Smooth muscle cell (in vitro differentiated cells): Measurements from ENCODE around the gene MGAM2. TPM values are rescaled to one million over a fixed set of nuclear protein-coding genes. Genes with fewer than 3 reads are reported as not detected.
A peak's percentile ranks its signal among the peaks of the same experiment; 100 is the strongest.

ENCODE experiments used
- DNase-seq: peaks from one replicate; lab custom pipeline; 2025; ENCODE audit not compliant: unreplicated experiment; lab: John Stamatoyannopoulos, UW
- H2AFZ ChIP-seq: fragments of 200-600 bp; sonication (generic); 2 replicates; pipeline ENCODE4 v1.6.0; 2016; ENCODE audit warnings: antibody characterized with exemption, low read depth, mild to moderate bottlenecking
- H3F3A ChIP-seq: fragments of 200-600 bp; sonication (generic); 2 replicates; pipeline ENCODE4 v1.6.0; 2017; ENCODE audit warnings: antibody characterized with exemption, low read depth
- H3K27ac ChIP-seq: fragments of 200-600 bp; sonication (generic); 2 replicates; pipeline ENCODE4 v1.5.1; 2016; ENCODE audit warnings: low read depth, mild to moderate bottlenecking
- H3K27me3 ChIP-seq: fragments of 200-600 bp; sonication (generic); 2 replicates; pipeline ENCODE4 v1.6.1; 2016; ENCODE audit warnings: low read depth, mild to moderate bottlenecking
- H3K36me3 ChIP-seq: fragments of 200-600 bp; sonication (generic); 2 replicates; pipeline ENCODE4 v1.5.1; 2016; ENCODE audit warnings: low read depth
- H3K4me1 ChIP-seq: fragments of 200-600 bp; sonication (generic); 2 replicates; pipeline ENCODE4 v1.5.1; 2016; ENCODE audit warnings: low read depth
- H3K4me2 ChIP-seq: fragments of 200-600 bp; sonication (generic); 2 replicates; pipeline ENCODE4 v1.6.0; 2016; ENCODE audit warnings: mild to moderate bottlenecking
- H3K4me3 ChIP-seq: fragments of 200-600 bp; sonication (generic); 2 replicates; pipeline ENCODE4 v1.5.1; 2016; ENCODE audit warnings: mild to moderate bottlenecking
- H3K79me2 ChIP-seq: fragments of 200-600 bp; sonication (generic); 2 replicates; pipeline ENCODE4 v1.6.0; 2016; ENCODE audit warnings: low read depth, mild to moderate bottlenecking
- H3K9ac ChIP-seq: fragments of 200-600 bp; sonication (generic); 2 replicates; pipeline ENCODE4 v1.6.0; 2016; ENCODE audit warnings: low read depth
- H3K9me3 ChIP-seq: fragments of 200-600 bp; sonication (generic); replicated peaks from 2 replicates; pipeline ENCODE4 v1.5.1; 2016; ENCODE audit warnings: low read depth
- H4K20me1 ChIP-seq: fragments of 200-600 bp; sonication (generic); 2 replicates; pipeline ENCODE4 v1.6.0; 2016; ENCODE audit warnings: low read depth
- WGBS: methylation state at CpG from one replicate; pipeline ENCODE4 v1.1.7; 2016; ENCODE audit warnings: low lambda C conversion rate; 5-methylcytosine and 5-hydroxymethylcytosine counted together
- polyA plus RNA-seq: library from polyadenylated mRNA; unstranded; fragments of >200 nt; fragmentation: Nextera tagmentation; extraction: Ambion mirVana; gene quantifications from 2 replicates; pipeline ENCODE4 v1.2.1, GENCODE V29; 2016
- total RNA-seq: library from RNA; depleted of rRNA; stranded (reverse); fragments of >200 nt; gene quantifications from 2 replicates; pipeline ENCODE4 v1.2.3, GENCODE V29; 2014
- TF ChIP-seq, protein P1 (sequence below): fragments of 200-600 bp; sonication (generic); IDR thresholded peaks from 2 replicates; pipeline ENCODE4 v1.5.1; 2017; ENCODE audit warnings: borderline replicate concordance, mild to moderate bottlenecking, antibody characterized with exemption; ENCODE audit not compliant: insufficient read depth, poor library complexity, severe bottlenecking

Gene MGAM2
- total and polyA plus RNA-seq, 2 experiments from 2014 or later = not detected

GRCh38 chr7:142185069-142185468 is 73.6 kb downstream of the MGAM2 start:
- Histone ChIP-seq H3K36me3 (no peaks in the 10 kb centered on the region), H3K79me2 (no peaks in the 10 kb centered on the region), H4K20me1 (no peaks in the 10 kb centered on the region), H3K4me2 (no peak overlapping the region), H3K4me3 (no peak overlapping the region), H2AFZ (no peak overlapping the region), H3K27ac (no peak overlapping the region), H3K9me3 (no peaks in the 10 kb centered on the region), H3K4me1 (no peaks in the 10 kb centered on the region), H3F3A (no peaks in the 10 kb centered on the region), H3K9ac (no peak overlapping the region), H3K27me3 (no peaks in the 10 kb centered on the region)
- TF ChIP-seq, protein P1, sequence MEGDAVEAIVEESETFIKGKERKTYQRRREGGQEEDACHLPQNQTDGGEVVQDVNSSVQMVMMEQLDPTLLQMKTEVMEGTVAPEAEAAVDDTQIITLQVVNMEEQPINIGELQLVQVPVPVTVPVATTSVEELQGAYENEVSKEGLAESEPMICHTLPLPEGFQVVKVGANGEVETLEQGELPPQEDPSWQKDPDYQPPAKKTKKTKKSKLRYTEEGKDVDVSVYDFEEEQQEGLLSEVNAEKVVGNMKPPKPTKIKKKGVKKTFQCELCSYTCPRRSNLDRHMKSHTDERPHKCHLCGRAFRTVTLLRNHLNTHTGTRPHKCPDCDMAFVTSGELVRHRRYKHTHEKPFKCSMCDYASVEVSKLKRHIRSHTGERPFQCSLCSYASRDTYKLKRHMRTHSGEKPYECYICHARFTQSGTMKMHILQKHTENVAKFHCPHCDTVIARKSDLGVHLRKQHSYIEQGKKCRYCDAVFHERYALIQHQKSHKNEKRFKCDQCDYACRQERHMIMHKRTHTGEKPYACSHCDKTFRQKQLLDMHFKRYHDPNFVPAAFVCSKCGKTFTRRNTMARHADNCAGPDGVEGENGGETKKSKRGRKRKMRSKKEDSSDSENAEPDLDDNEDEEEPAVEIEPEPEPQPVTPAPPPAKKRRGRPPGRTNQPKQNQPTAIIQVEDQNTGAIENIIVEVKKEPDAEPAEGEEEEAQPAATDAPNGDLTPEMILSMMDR = no peak
- DNase-seq = no peak
- WGBS = 83% methylated on average over 3 of the region's 3 CpGs

- Histone ChIP-seq H3F3A (no peaks in the 10 kb centered on the region), H3K27me3 (no peaks in the 10 kb centered on the region), H3K4me3 (no peak overlapping the region), H3K9ac (no peak overlapping the region), H3K4me1 (no peaks in the 10 kb centered on the region), H3K9me3 (no peaks in the 10 kb centered on the region), H3K4me2 (no peak overlapping the region), H2AFZ (no peak overlapping the region), H4K20me1 (no peaks in the 10 kb centered on the region), H3K79me2 (no peaks in the 10 kb centered on the region), H3K36me3 (no peaks in the 10 kb centered on the region), H3K27ac (no peak overlapping the region)
- 59% methylated on average over 5 of the region's 5 CpGs for whole genome bisulfite sequencing
- TF ChIP-seq, protein P1 = no peak
- DNase-seq = no peak
Measured at GRCh38 chr7:142185801-142186200, 74.3 kb downstream of the MGAM2 start.

GRCh38 chr7:142188154-142188553 is 76.6 kb downstream of the MGAM2 start:
- DNase-seq = no peak

GRCh38 chr7:142188846-142189245 is 77.3 kb downstream of the MGAM2 start:
- Histone ChIP-seq H3K4me1 (no peaks in the 10 kb centered on the region), H2AFZ (no peak overlapping the region), H3F3A (no peaks in the 10 kb centered on the region), H3K4me3 (no peak overlapping the region), H4K20me1 (no peaks in the 10 kb centered on the region), H3K9me3 (no peaks in the 10 kb centered on the region), H3K9ac (no peak overlapping the region), H3K36me3 (no peaks in the 10 kb centered on the region), H3K79me2 (no peaks in the 10 kb centered on the region), H3K27ac (no peak overlapping the region), H3K4me2 (no peak overlapping the region), H3K27me3 (no peaks in the 10 kb centered on the region)
- TF ChIP-seq, protein P1 = peak; percentile 35
- DNase-seq = no peak

More at GRCh38 chr7:142188154-142188553, 76.6 kb downstream of the MGAM2 start:
- Histone ChIP-seq H2AFZ (no peak overlapping the region), H3K27ac (no peak overlapping the region), H3F3A (no peaks in the 10 kb centered on the region), H3K79me2 (no peaks in the 10 kb centered on the region), H3K4me1 (no peaks in the 10 kb centered on the region), H4K20me1 (no peaks in the 10 kb centered on the region), H3K4me3 (no peak overlapping the region), H3K27me3 (no peaks in the 10 kb centered on the region), H3K36me3 (no peaks in the 10 kb centered on the region), H3K9me3 (no peaks in the 10 kb centered on the region), H3K9ac (no peak overlapping the region), H3K4me2 (no peak overlapping the region)
- WGBS = 20% methylated on average over 2 of the region's 2 CpGs
- TF ChIP-seq, protein P1 = no peak
